H9 (cell line): ENCODE measurements around the gene MAGI1. TPM values are rescaled to one million over a fixed set of nuclear protein-coding genes. Genes with fewer than 3 reads are reported as not detected.

Source experiments
- DNase-seq: peaks from one replicate; pipeline ENCODE4 v3.0.0-alpha.2; 2017
- H2AFZ ChIP-seq: one replicate; pipeline ENCODE4 v1.6.1; 2013; ENCODE audit warnings: mild to moderate bottlenecking, low read length, control low read depth, moderate library complexity
- H2AK5ac ChIP-seq: 2 replicates; pipeline ENCODE4 v1.6.1; 2013; ENCODE audit warnings: low read length, control low read depth, mixed read lengths; ENCODE audit not compliant: insufficient read length
- H2BK120ac ChIP-seq: one replicate; pipeline ENCODE4 v1.6.1; 2013; ENCODE audit warnings: low read depth, mild to moderate bottlenecking, low read length, control low read depth, inconsistent platforms; ENCODE audit not compliant: poor library complexity, severe bottlenecking
- H2BK12ac ChIP-seq: 2 replicates; pipeline ENCODE4 v1.6.1; 2013; ENCODE audit warnings: low read length, control low read depth, mixed read lengths, low read depth; ENCODE audit not compliant: insufficient read length
- H2BK15ac ChIP-seq: 2 replicates; pipeline ENCODE4 v1.6.1; 2013; ENCODE audit warnings: low read depth, low read length, control low read depth
- H2BK20ac ChIP-seq: one replicate; pipeline ENCODE4 v1.6.1; 2013; ENCODE audit warnings: low read depth, mild to moderate bottlenecking, low read length, control low read depth, inconsistent platforms; ENCODE audit not compliant: poor library complexity, severe bottlenecking
- H2BK5ac ChIP-seq: 2 replicates; pipeline ENCODE4 v1.6.1; 2013; ENCODE audit warnings: low read length, control low read depth, mixed read lengths; ENCODE audit not compliant: insufficient read length
- H3K14ac ChIP-seq: 2 replicates; pipeline ENCODE4 v1.6.1; 2013; ENCODE audit warnings: low read length, control low read depth; ENCODE audit not compliant: insufficient read depth
- H3K18ac ChIP-seq: 2 replicates; pipeline ENCODE4 v1.6.1; 2013; ENCODE audit warnings: low read depth, mild to moderate bottlenecking, mixed read lengths, low read length, control low read depth; ENCODE audit not compliant: insufficient read length
- H3K23ac ChIP-seq: 2 replicates; pipeline ENCODE4 v1.6.1; 2013; ENCODE audit warnings: low read length, control low read depth, mixed read lengths, low read depth; ENCODE audit not compliant: insufficient read length
- H3K23me2 ChIP-seq: 2 replicates; pipeline ENCODE4 v1.6.1; 2013; ENCODE audit warnings: low read depth, mild to moderate bottlenecking, mixed read lengths, low read length, control low read depth; ENCODE audit not compliant: insufficient read length, poor library complexity, severe bottlenecking
- H3K27ac ChIP-seq: 2 replicates; pipeline ENCODE4 v1.5.1; 2013; ENCODE audit warnings: low read length, control low read depth, mixed read lengths, low read depth; ENCODE audit not compliant: insufficient read length
- H3K27me3 ChIP-seq: 2 replicates; pipeline ENCODE4 v1.6.1; 2013; ENCODE audit warnings: low read length, control low read depth, inconsistent platforms; ENCODE audit not compliant: insufficient read depth
- H3K4ac ChIP-seq: 2 replicates; pipeline ENCODE4 v1.6.1; 2013; ENCODE audit warnings: low read depth, mild to moderate bottlenecking, control low read depth, inconsistent platforms, low read length, moderate library complexity
- H3K4me1 ChIP-seq: 2 replicates; pipeline ENCODE4 v1.6.1; 2013; ENCODE audit warnings: low read length, control low read depth, inconsistent platforms; ENCODE audit not compliant: insufficient read depth
- H3K4me2 ChIP-seq: 2 replicates; pipeline ENCODE4 v1.6.1; 2013; ENCODE audit warnings: low read length, control low read depth, mixed read lengths; ENCODE audit not compliant: insufficient read length, insufficient read depth
- H3K56ac ChIP-seq: 2 replicates; pipeline ENCODE4 v1.6.1; 2013; ENCODE audit warnings: low read depth, mild to moderate bottlenecking, mixed read lengths, low read length, control low read depth; ENCODE audit not compliant: insufficient read length
- H3K79me1 ChIP-seq: 2 replicates; pipeline ENCODE4 v1.6.1; 2013; ENCODE audit warnings: low read depth, mild to moderate bottlenecking, moderate library complexity, low read length, control low read depth, inconsistent platforms; ENCODE audit not compliant: insufficient read depth, poor library complexity, severe bottlenecking
- H3K79me2 ChIP-seq: 2 replicates; pipeline ENCODE4 v1.6.1; 2013; ENCODE audit warnings: low read length, control low read depth, inconsistent platforms; ENCODE audit not compliant: insufficient read depth
- H3K9ac ChIP-seq: 2 replicates; pipeline ENCODE4 v1.6.1; 2013; ENCODE audit warnings: low read length, control low read depth, mixed read lengths; ENCODE audit not compliant: insufficient read length; ENCODE audit errors: extremely low read depth
- H3K9me3 ChIP-seq: one replicate; pipeline ENCODE4 v1.6.1; 2013; ENCODE audit warnings: low read depth, low read length, inconsistent platforms; ENCODE audit not compliant: control insufficient read depth
- H3T11ph ChIP-seq: one replicate; pipeline ENCODE4 v1.6.1; 2013; ENCODE audit warnings: mild to moderate bottlenecking, low read length, control low read depth, inconsistent platforms
- H4K20me1 ChIP-seq: one replicate; pipeline ENCODE4 v1.6.1; 2013; ENCODE audit not compliant: control insufficient read depth, insufficient read length, insufficient read depth
- H4K5ac ChIP-seq: 2 replicates; pipeline ENCODE4 v1.6.1; 2013; ENCODE audit warnings: low read depth, mild to moderate bottlenecking, mixed read lengths, low read length, control low read depth; ENCODE audit not compliant: insufficient read length
- H4K8ac ChIP-seq: replicated peaks from 2 replicates; pipeline ENCODE4 v1.6.1; 2013; ENCODE audit warnings: low read length, control low read depth, mixed read lengths, low read depth; ENCODE audit not compliant: insufficient read length
- H4K91ac ChIP-seq: 2 replicates; pipeline ENCODE4 v1.6.1; 2013; ENCODE audit warnings: low read depth, mild to moderate bottlenecking, moderate library complexity, mixed read lengths, low read length, control low read depth; ENCODE audit not compliant: insufficient read length
- H3K27ac Mint-ChIP-seq, 3 experiments: 2 replicates in 2 of 3; 3 replicates in 1 of 3; pipeline ENCODE4 v1.8.0; 2020 to 2021; ENCODE audit warnings: mixed read lengths in 3 of 3, mild to moderate bottlenecking in 1 of 3, moderate library complexity in 1 of 3
- H3K27me3 Mint-ChIP-seq: 2 replicates; pipeline ENCODE4 v1.8.0; 2021; ENCODE audit warnings: low read depth, mild to moderate bottlenecking, moderate library complexity, mixed read lengths
- H3K36me3 Mint-ChIP-seq, 3 experiments: 2 replicates in 2 of 3; 3 replicates in 1 of 3; pipeline ENCODE4 v1.8.0; 2020 to 2021; ENCODE audit warnings: low read depth in 3 of 3, mixed read lengths in 3 of 3; ENCODE audit not compliant: insufficient read depth in 1 of 3
- H3K4me1 Mint-ChIP-seq, 2 experiments: 2 replicates each; pipeline ENCODE4 v1.8.0; 2020; ENCODE audit warnings: mixed read lengths in 2 of 2
- H3K4me3 Mint-ChIP-seq, 2 experiments: 2 replicates in 1 of 2; 3 replicates in 1 of 2; pipeline ENCODE4 v1.8.0; 2020 to 2021; ENCODE audit warnings: mild to moderate bottlenecking in 2 of 2, mixed read lengths in 2 of 2, moderate library complexity in 1 of 2
- H3K9me3 Mint-ChIP-seq, 2 experiments: 2 replicates in 1 of 2; 3 replicates in 1 of 2; pipeline ENCODE4 v1.8.0; 2020; ENCODE audit warnings: mild to moderate bottlenecking in 2 of 2, mixed read lengths in 2 of 2, moderate library complexity in 1 of 2
- WGBS: extraction: QIAGEN DNeasy Blood & Tissue Kit; methylation state at CpG from one replicate; pipeline ENCODE4 v1.1.7; 2013; ENCODE audit warnings: missing lambda C conversion rate, low lambda C conversion rate, mixed read lengths; ENCODE audit not compliant: insufficient read length; ENCODE audit errors: extremely low coverage; 5-methylcytosine and 5-hydroxymethylcytosine counted together
- total RNA-seq: library from RNA; stranded (reverse); gene quantifications from 2 replicates; pipeline ENCODE4 v1.2.1, GENCODE V29; 2021
- TF ChIP-seq, protein P1 (sequence below): fragments of 200-600 bp; sonication (generic); conservative IDR thresholded peaks from 3 replicates; pipeline ENCODE4 v1.8.0; 2021; ENCODE audit warnings: antibody characterized with exemption, mild to moderate bottlenecking

MAGI1 gene
- total RNA-seq, 1 experiment from 2014 or later: 65.7 TPM

DNA sequence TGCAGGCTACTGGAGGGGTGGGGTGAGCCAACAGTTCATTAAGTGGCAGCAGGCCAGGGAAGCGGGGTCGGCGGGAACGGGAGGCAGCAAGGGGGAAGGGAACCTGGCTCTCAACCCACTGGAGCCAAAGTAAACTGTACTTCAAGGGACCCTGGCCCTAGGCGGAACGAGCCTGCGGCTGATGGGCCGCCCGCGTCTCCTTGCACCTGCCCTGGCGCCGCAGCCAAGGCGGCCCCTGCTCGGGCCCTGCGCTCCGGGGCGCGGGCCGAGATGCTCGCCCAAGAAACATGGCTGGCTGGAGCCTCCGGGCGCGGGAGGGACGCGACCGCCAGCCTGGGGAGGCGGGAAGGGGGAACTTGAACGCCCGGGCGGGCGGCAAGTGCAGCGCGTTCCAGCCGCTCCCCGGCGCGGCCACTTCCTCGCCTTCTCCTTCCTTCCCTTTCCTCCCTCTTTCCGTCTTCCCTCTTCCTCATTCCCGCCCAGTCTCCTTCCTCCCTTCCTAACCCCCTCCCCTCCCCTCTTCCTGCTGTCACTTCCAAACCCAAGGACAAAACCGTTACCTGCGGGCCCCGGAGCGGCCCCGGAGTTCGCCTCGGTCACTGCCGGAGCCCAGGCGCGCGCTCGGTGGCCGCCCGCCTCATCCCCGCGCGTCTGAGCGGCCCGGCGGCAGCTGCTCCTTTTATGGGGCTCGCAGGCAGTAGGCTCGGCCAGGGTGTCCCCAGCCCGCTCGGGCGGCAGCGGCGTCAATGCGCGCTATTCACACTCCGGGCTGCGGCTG, 489.7 kb downstream of the MAGI1 start:
- Mint-ChIP-seq H3K4me1 (peaks cover 37 to 45% of the 10 kb centered on the region in 2 experiments), H3K9me3 (no peaks in the 10 kb centered on the region), H3K4me3 (peak overlapping the region; percentile 75 to 91), H3K27ac (peak overlapping the region in 1 of 3 experiments; percentile 88; a peak in 2 of 7 replicates), H3K36me3 (no peaks in the 10 kb centered on the region), H3K27me3 (peaks cover 10% of the 10 kb centered on the region)
- H4K20me1 ChIP-seq: no peaks in the 10 kb centered on the region
- H3K14ac ChIP-seq: no peak overlapping the region; the same call in 1 of the 2 replicates
- peak overlapping the region; percentile 39 for H3K4me2 ChIP-seq
- no peak overlapping the region for H3K4ac ChIP-seq
- H3K27ac ChIP-seq: no peak overlapping the region
- no peak overlapping the region for H2BK120ac ChIP-seq
- no peak overlapping the region for H4K5ac ChIP-seq
- H3K56ac ChIP-seq: no peak overlapping the region
- no peak overlapping the region for H2BK15ac ChIP-seq
- no peaks in the 10 kb centered on the region for H3K9me3 ChIP-seq
- no peak overlapping the region for H3T11ph ChIP-seq
- no peaks in the 10 kb centered on the region for H3K27me3 ChIP-seq
- no peak overlapping the region for H2BK12ac ChIP-seq
- H4K91ac ChIP-seq: no peak overlapping the region
- H3K18ac ChIP-seq: no peak overlapping the region
- H3K23me2 ChIP-seq: peaks cover 7% of the 10 kb centered on the region
- H3K4me1 ChIP-seq: no peaks in the 10 kb centered on the region
- H2AFZ ChIP-seq: no peak overlapping the region
- H3K79me1 ChIP-seq: no peaks in the 10 kb centered on the region
- peaks cover 7% of the 10 kb centered on the region; the same call in 1 of the 2 replicates for H3K79me2 ChIP-seq
- no CpG with 5 or more reads among the region's 71 CpGs for WGBS
- no peak overlapping the region for H2BK5ac ChIP-seq
- H3K9ac ChIP-seq: no peak overlapping the region
- no peak overlapping the region for H4K8ac ChIP-seq
- H2AK5ac ChIP-seq: no peak overlapping the region
- H3K23ac ChIP-seq: no peak overlapping the region
- TF ChIP-seq, protein P1, sequence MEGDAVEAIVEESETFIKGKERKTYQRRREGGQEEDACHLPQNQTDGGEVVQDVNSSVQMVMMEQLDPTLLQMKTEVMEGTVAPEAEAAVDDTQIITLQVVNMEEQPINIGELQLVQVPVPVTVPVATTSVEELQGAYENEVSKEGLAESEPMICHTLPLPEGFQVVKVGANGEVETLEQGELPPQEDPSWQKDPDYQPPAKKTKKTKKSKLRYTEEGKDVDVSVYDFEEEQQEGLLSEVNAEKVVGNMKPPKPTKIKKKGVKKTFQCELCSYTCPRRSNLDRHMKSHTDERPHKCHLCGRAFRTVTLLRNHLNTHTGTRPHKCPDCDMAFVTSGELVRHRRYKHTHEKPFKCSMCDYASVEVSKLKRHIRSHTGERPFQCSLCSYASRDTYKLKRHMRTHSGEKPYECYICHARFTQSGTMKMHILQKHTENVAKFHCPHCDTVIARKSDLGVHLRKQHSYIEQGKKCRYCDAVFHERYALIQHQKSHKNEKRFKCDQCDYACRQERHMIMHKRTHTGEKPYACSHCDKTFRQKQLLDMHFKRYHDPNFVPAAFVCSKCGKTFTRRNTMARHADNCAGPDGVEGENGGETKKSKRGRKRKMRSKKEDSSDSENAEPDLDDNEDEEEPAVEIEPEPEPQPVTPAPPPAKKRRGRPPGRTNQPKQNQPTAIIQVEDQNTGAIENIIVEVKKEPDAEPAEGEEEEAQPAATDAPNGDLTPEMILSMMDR: no peak
- DNase-seq: peak; percentile 42
- H2BK20ac ChIP-seq: no peak overlapping the region
